SW480 (cell line): ENCODE data around the gene NKRF.

Experiments
- DNase-seq: peaks from one replicate; pipeline ENCODE4 v3.0.0-alpha.2; 2016; ENCODE audit warnings: low spot score

NKRF gene

GRCh38 chrX:119614776-119615175 is 8.6 kb upstream of the NKRF start:
- no peak for DNase-seq

- no peak for DNase-seq
Observed at GRCh38 chrX:119607018-119607389, 780 bp upstream of the NKRF start.

- peak; percentile 54 for DNase-seq
Observed at GRCh38 chrX:119605464-119606279, 552 bp downstream of the NKRF start.

GRCh38 chrX:119604766-119605463 is 1.3 kb downstream of the NKRF start:
- no peak for DNase-seq

- DNase-seq, result no peak
Observed at GRCh38 chrX:119602701-119603255, 3.4 kb downstream of the NKRF start.

- no peak for DNase-seq
Observed at GRCh38 chrX:119589810-119590209, 16.4 kb downstream of the NKRF start.

GRCh38 chrX:119583431-119584059 is 22.7 kb downstream of the NKRF start:
- DNase-seq, result no peak

GRCh38 chrX:119579414-119579813 is 26.8 kb downstream of the NKRF start:
- no peak for DNase-seq

- peak; percentile 89 for DNase-seq
Observed at GRCh38 chrX:119574394-119575266, 31.6 kb downstream of the NKRF start, which contains the start of gene UBE2A. Gene UBE2A, plus strand, starts transcription at chrX:119574563. Its CDS starts 149 bp downstream, at chrX:119574712.

GRCh38 chrX:119573840-119574393 is 32.3 kb downstream of the NKRF start:
- DNase-seq, result peak; percentile 18

GRCh38 chrX:119573222-119573621 is 33.0 kb downstream of the NKRF start:
- DNase-seq, result no peak

- DNase-seq, result no peak
Observed at GRCh38 chrX:119570351-119570835, 35.8 kb downstream of the NKRF start.

GRCh38 chrX:119565107-119565663 is 41.0 kb downstream of the NKRF start, which contains the start of gene STEEP1:
Gene STEEP1, minus strand, starts transcription at chrX:119565409. Its CDS starts 54 bp downstream, at chrX:119565355.
- DNase-seq, result peak; percentile 92

GRCh38 chrX:119552508-119552907 is 53.7 kb downstream of the NKRF start:
- DNase-seq, result no peak

- no peak for DNase-seq
Observed at GRCh38 chrX:119549327-119550016, 56.8 kb downstream of the NKRF start.

GRCh38 chrX:119541188-119541587 is 65.0 kb downstream of the NKRF start:
- no peak for DNase-seq

GRCh38 chrX:119539872-119540271 is 66.4 kb downstream of the NKRF start:
- no peak for DNase-seq
